CD4-positive, alpha-beta T cell treated with Interleukin-2 at 100 ng/mL for 4 hours (primary cell): ENCODE data around the gene PALM2AKAP2.
A peak's percentile ranks its signal among the peaks of the same experiment; 100 is the strongest.
"Not testable (repeated sequence)": the region's sequence is repeated elsewhere in the genome, so short reads cannot be mapped to it uniquely, and the experiment has no call there.

ENCODE experiments used
- DNase-seq: peaks from one replicate; pipeline ENCODE4 v3.0.0-alpha.2; 2020; ENCODE audit warnings: low spot score

Gene PALM2AKAP2

GRCh38 chr9:109805050-109805449, 25.1 kb downstream of the PALM2AKAP2 start:
- DNase-seq = no peak

DNA sequence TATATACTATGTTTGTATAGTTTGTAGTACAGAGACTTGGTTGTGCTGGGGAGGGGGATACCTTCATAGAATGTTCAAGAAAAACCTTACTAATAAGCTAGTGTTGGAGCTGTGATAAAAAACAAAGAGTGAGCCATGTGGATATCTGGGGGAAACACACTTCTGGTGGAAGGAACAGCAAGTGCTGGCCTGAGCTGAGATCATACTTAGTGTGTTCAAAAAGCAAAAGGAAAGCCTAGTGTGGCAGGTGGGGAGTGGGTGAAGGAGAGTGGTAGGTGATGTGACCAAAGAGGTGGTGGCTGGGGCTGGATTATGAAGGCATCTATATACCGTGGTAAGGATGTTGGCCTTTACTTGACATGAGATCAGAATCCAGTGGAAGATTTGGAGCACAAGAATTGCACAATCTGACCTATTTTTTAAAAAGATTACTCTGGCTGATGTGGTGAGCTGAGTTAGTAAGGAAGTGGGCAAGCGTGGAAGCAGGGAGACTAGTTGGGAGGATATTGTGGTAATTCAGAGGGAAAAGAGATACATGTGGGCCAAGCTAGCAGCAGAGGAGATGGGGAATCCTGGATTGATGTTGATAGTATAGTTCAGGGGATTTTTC, 26.6 kb downstream of the PALM2AKAP2 start:
- no peak for DNase-seq

GRCh38 chr9:109811876-109812275, 31.9 kb downstream of the PALM2AKAP2 start:
- DNase-seq = no peak

DNA sequence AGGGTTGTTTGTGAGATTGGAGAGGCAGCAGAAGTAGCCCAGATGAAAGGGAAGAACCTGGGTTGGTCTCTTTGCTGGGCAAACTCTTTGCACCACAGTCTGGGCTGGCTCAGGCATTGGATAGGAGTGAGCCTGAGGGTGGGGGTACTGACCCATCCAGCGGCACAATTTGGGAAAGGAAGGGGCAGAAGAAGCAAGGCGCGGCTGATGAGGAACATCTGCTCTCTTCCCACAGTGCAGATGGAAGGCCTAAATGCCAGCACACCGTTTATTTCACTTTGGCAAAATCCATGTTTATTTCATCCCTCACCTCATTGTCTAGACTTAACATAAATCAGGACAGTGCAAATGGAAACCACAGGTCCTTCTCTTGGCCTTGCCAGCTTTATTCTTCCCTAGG, 32.3 kb downstream of the PALM2AKAP2 start:
- DNase-seq = no peak

DNA sequence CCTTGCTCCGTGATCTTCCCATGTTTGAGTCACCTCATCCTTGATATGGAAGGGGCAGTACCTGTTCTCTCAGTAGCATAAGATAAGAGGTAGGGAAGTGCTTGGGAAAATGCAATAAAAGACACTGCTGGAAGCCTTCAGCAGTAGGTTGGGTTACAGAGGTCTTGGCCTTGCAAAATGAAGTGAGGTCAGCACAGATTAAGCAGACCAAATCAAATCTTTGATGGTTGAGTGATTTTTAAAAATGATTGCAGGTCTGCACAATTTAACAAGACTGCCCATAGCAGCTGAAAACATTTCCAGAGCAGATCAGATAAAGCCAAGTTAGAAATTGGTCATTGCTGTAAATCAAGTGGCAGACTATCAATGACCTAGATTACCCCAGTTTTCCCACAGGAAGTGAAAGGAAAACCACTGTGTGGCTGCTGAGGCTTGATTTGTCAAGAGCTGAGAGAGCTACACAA, 32.9 kb downstream of the PALM2AKAP2 start:
- no peak for DNase-seq

GRCh38 chr9:109813303-109813702, 33.3 kb downstream of the PALM2AKAP2 start:
- no peak for DNase-seq

DNA sequence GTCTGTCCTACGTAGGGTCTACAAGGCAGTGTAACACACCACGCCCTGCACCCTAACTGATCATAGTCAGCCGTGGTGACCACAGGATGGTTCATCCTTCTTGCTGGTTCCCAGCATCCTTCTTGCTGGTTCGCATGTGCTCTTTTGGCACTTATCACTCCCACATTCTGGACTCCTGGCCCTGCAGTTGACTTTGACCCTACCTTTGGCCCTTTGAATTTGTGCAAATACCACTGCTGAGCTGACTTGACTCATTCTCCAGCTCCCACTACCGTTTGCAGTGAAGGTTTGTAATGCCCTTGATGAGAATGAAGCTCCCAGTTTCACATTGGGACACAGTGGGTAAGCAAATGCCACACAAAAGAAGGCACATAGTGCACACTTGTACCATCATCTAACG, 33.8 kb downstream of the PALM2AKAP2 start:
- no peak for DNase-seq

DNA sequence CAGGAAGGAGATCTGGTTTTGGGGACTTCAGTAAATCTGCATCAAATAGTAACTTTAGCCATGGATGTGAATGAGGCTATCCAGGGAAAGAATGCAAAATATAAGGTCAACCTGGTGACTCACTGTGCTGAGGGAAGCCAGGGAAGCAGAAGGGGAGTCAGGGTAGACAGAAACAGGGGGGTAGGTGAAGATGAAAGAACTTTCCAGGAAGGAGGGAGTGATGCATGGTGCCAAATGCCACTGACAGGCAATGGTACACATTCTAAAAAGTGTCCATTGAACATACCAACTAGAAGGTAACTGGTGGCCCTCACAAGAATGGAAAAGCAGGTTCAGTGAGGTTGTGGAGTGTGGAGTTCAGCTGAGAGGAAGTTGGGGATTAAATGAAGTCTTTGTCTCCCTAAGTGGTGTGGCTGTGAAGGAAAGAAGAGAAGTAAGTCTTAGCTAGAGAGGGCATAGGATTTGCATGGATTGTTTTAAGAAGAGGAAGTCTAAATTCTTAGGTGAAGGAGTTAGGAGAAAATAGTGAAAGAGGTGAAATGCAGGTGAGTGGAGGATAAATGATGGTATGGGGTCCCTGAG, 35.5 kb downstream of the PALM2AKAP2 start:
- DNase-seq = no peak

GRCh38 chr9:109816490-109816889, 36.5 kb downstream of the PALM2AKAP2 start:
- no peak for DNase-seq

GRCh38 chr9:109817146-109817845, 37.3 kb downstream of the PALM2AKAP2 start:
- DNase-seq = no peak

DNA sequence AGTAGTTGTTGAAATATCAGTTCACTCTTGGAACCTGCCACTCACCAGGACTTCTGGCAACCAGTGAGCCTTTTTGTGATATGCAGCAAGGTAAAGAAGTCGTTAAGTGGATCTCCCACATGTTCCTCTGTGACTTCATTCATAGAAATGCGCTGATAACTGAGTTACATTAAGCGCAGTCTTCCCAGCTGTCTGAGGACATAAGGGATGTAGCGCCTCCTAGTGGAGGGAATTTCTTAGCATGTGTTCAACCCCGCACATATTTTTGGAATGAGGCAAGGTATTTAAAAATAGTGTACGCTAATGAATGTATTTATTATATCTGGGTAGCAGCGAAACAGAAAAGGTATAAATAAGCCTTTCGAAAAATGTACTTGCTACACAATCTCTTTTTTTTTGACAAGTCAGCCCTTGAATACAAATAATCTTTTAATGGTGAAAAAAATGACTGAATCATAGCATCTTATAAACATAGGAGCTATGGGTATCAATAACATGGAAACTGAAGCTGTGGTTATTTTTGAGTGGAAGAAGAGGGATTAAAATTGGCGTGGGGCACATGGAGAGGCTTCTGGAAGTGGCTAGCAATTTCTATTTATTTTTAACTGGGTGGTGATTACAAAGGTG, 38.0 kb downstream of the PALM2AKAP2 start:
- DNase-seq = peak; percentile 15

GRCh38 chr9:109821711-109822110, 41.7 kb downstream of the PALM2AKAP2 start:
- DNase-seq = no peak

DNA sequence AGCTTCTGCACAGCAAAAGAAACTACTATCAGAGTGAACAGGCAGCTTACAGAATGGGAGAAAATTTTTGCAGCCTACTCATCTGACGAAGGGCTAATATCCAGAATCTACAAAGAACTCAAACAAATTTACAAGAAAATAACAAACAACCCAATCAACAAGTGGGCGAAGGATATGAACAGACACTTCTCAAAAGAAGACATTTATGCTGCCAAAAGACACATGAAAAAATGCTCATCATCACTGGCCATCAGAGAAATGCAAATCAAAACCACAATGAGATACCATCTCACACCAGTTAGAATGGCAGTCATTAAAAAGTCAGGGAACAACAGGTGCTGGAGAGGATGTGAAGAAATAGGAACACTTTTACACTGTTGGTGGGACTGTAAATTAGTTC, 45.4 kb downstream of the PALM2AKAP2 start:
- DNase-seq = not testable (repeated sequence)

DNA sequence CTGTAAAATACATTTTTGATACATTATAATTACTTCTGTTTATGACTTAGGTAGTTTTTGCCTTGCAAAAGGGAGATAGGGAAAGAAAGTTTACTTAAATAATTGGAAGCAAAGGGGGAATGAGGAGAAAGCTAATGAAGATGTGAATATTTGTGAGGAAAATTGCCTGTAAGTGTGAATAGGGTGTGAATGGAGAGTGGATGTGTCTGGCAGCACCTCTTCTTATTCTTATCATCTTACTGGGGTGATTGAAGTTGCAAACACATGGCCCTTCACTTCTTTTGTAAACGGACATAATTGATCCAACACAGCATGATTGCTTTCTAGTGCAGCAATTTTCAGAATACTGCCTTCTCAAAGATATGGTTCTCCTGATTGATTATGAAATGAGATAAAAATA, 46.6 kb downstream of the PALM2AKAP2 start:
- DNase-seq = no peak

DNA sequence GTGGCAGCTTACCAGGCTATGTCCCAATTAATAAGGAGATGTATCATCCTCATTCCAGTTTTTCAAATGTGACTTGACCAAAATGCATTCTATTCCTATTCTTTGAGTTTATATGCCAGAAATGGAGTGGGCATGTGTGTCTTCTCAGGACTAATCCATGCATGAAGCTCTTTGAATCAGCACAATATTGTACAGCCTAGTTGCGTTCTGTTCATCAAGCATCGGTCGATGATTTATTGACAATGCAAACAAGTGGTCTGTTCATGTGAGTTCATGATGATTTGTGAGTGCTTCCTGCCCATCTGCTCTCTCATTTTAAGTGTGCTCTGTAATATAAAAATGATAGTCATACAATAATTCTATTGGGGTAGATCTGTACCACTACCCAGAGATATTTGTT, 48.3 kb downstream of the PALM2AKAP2 start:
- DNase-seq = no peak
